ENCODE results near the gene PRIMA1. TPM values are rescaled to one million over a fixed set of nuclear protein-coding genes. Genes with fewer than 3 reads are reported as not detected.

Gene PRIMA1
- total and polyA plus RNA-seq, 9 of the 15 experiments (the other 6 are each of a cell fraction or from before 2014, with no cell fraction given), result not detected

- Histone ChIP-seq H3K79me2 (ENCODE audit: control insufficient read depth, insufficient read depth, low read length) (no peaks in the 10 kb centered on the region), H3K27me3 (ENCODE audit: control insufficient read depth in 2 of 2, insufficient read depth in 2 of 2, low read length in 2 of 2) (no peaks in the 10 kb centered on the region; a peak in 1 of 5 replicates), H3K36me3 (ENCODE audit: control insufficient read depth, insufficient read depth, low read length) (no peaks in the 10 kb centered on the region), H4K20me1 (replicated peaks; ENCODE audit: control insufficient read depth, insufficient read depth, low read length) (no peaks in the 10 kb centered on the region), H3K4me2 (ENCODE audit: insufficient read depth, low read length) (no peak overlapping the region), H2AFZ (ENCODE audit: low read depth, low read length) (no peak overlapping the region), H3K9me1 (ENCODE audit: control insufficient read depth, insufficient read depth, low read length) (no peaks in the 10 kb centered on the region), H3K27ac (ENCODE audit: extremely low read depth, low read depth, low read length) (no peak overlapping the region), H3K9ac (ENCODE audit: insufficient read depth in 1 of 2, low read depth in 2 of 2, low read length in 2 of 2) (no peak overlapping the region), H3K4me1 (replicated peaks in 1 of 2; ENCODE audit: control insufficient read depth in 2 of 2, insufficient read depth in 2 of 2, low read length in 2 of 2) (no peaks in the 10 kb centered on the region), H3K4me3 (no peak overlapping the region), H3K9me3 (replicated peaks; ENCODE audit: control insufficient read depth, insufficient read depth, low read depth, low read length) (no peaks in the 10 kb centered on the region)
- no peak for ATAC-seq
- ChIA-PET POLR2A (interaction anchor here (0.6 kb wide), 1 partner anchor 85 kb away, joined by 3 read pairs; no protein-coding TSS in a partner anchor), CTCF (ENCODE audit: low intra/inter-chr PET ratio) (no interaction called here)
- intact Hi-C loops (cut with micrococcal nuclease) (no loop called here), in situ Hi-C loops (cut with MboI) (no loop called here)
- WGBS (ENCODE audit: insufficient coverage, low coverage, missing lambda C conversion rate), result 0% methylated on average over 6 of the region's 8 CpGs
- no peak for FAIRE-seq
- no TSS peak for BruUV-seq (replicated peaks)
- DNase-seq (ENCODE audit: extremely low read depth in 1 of 4, low spot score in 3 of 4), result no peak
- no peak for TF ChIP-seq LARP7 (IDR thresholded peaks at IDR 0.05)
- no peak for TF ChIP-seq PHTF2 (CRISPR knock-in tag; IDR thresholded peaks at IDR 0.05)
These were observed 34.6 kb downstream of the PRIMA1 start for GRCh38 chr14:93753647-93754046.

GRCh38 chr14:93752980-93753561 lies 35.2 kb downstream of the PRIMA1 start:
- H3K79me2 ChIP-seq (ENCODE audit: control insufficient read depth, insufficient read depth, low read length), result no peaks in the 10 kb centered on the region
- ChIA-PET POLR2A (no interaction called here), CTCF (ENCODE audit: low intra/inter-chr PET ratio) (no interaction called here)
- no peak overlapping the region for H3K27ac ChIP-seq (ENCODE audit: extremely low read depth, low read depth, low read length)
- FAIRE-seq (no peak), ATAC-seq (no peak), DNase-seq (ENCODE audit: extremely low read depth in 1 of 4, low spot score in 3 of 4) (no peak)
- in situ Hi-C loops (cut with MboI), result no loop called here
- H3K27me3 ChIP-seq (ENCODE audit: control insufficient read depth in 2 of 2, insufficient read depth in 2 of 2, low read length in 2 of 2), result no peaks in the 10 kb centered on the region; a peak in 1 of 5 replicates
- no peak overlapping the region for H3K9ac ChIP-seq (ENCODE audit: insufficient read depth in 1 of 2, low read depth in 2 of 2, low read length in 2 of 2)
- 0% methylated on average over 4 of the region's 4 CpGs for WGBS (ENCODE audit: insufficient coverage, low coverage, missing lambda C conversion rate)
- no peaks in the 10 kb centered on the region for H3K9me1 ChIP-seq (ENCODE audit: control insufficient read depth, insufficient read depth, low read length)
- no peak overlapping the region for H3K4me2 ChIP-seq (ENCODE audit: insufficient read depth, low read length)
- no TSS peak for BruUV-seq (replicated peaks)
- no peak overlapping the region for H3K4me3 ChIP-seq
- no peaks in the 10 kb centered on the region for H3K9me3 ChIP-seq (replicated peaks; ENCODE audit: control insufficient read depth, insufficient read depth, low read depth, low read length)
- no peak for TF ChIP-seq ZBTB5 (IDR thresholded peaks at IDR 0.05)
- TF ChIP-seq ZNF586 (CRISPR knock-in tag; conservative IDR thresholded peaks at IDR 0.05), result no peak
- no peak for TF ChIP-seq ZNF347 (CRISPR knock-in tag; IDR thresholded peaks at IDR 0.05; ENCODE audit: low read depth)
- no peak for TF ChIP-seq SMC3 (conservative IDR thresholded peaks at IDR 0.05; ENCODE audit: insufficient read depth, low read depth, low read length)
- TF ChIP-seq COPS2 (conservative IDR thresholded peaks at IDR 0.05), result no peak
- no peak for TF ChIP-seq BACH1 (tag; IDR thresholded peaks at IDR 0.05)
- TF ChIP-seq CEBPB (tag; IDR thresholded peaks at IDR 0.05), result no peak
- TF ChIP-seq POLR2G (IDR thresholded peaks at IDR 0.05; ENCODE audit: low read depth, low read length), result no peak
- TF ChIP-seq ZKSCAN1 (IDR thresholded peaks at IDR 0.05; ENCODE audit: low read depth, low read length), result no peak
- no peak for TF ChIP-seq SMAD1 (IDR thresholded peaks at IDR 0.05; ENCODE audit: low read depth, low read length, partially characterized antibody)
- TF ChIP-seq POU5F1 (IDR thresholded peaks at IDR 0.05; ENCODE audit: borderline replicate concordance, low read depth, low read length, partially characterized antibody), result no peak
- TF ChIP-seq MEF2D (tag; conservative IDR thresholded peaks at IDR 0.05; ENCODE audit: low read depth), result no peak
- TF ChIP-seq DACH1 (IDR thresholded peaks at IDR 0.05; ENCODE audit: partially characterized antibody), result no peak
- H2AFZ ChIP-seq (ENCODE audit: low read depth, low read length), result no peak overlapping the region
- intact Hi-C loops (cut with micrococcal nuclease), result no loop called here
- no peaks in the 10 kb centered on the region for H3K36me3 ChIP-seq (ENCODE audit: control insufficient read depth, insufficient read depth, low read length)
- no peaks in the 10 kb centered on the region for H3K4me1 ChIP-seq (replicated peaks in 1 of 2; ENCODE audit: control insufficient read depth in 2 of 2, insufficient read depth in 2 of 2, low read length in 2 of 2)
- no peaks in the 10 kb centered on the region for H4K20me1 ChIP-seq (replicated peaks; ENCODE audit: control insufficient read depth, insufficient read depth, low read length)
